Measurements from ENCODE around the gene AJM1.
"Not testable (repeated sequence)": the region's sequence is repeated elsewhere in the genome, so short reads cannot be mapped to it uniquely, and the experiment has no call there.

AJM1 gene

GRCh38 chr9:136831720-136832104 is 10.6 kb upstream of the AJM1 start:
- no peak for DNase-seq

DNA sequence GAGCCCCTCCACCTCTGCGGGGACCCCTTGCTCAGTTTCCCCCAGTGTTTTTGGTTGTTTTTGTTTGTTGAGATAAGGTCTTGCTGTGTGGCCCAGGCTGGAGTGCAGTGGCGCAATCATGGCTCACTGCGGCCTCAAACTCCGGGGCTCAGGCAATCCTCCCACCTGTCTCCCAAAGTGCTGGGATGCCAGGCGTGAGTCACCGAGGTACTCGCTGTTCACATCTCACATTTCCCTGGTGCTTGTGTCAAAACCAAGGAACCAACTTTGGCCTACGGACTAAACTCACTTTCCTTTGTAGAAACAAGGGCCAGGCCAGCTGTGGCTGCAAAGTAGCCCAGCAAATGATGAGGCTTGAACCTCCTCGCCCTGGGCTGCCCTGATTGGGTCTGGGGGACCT is 9.7 kb upstream of the AJM1 start:
- no peak for DNase-seq

DNA sequence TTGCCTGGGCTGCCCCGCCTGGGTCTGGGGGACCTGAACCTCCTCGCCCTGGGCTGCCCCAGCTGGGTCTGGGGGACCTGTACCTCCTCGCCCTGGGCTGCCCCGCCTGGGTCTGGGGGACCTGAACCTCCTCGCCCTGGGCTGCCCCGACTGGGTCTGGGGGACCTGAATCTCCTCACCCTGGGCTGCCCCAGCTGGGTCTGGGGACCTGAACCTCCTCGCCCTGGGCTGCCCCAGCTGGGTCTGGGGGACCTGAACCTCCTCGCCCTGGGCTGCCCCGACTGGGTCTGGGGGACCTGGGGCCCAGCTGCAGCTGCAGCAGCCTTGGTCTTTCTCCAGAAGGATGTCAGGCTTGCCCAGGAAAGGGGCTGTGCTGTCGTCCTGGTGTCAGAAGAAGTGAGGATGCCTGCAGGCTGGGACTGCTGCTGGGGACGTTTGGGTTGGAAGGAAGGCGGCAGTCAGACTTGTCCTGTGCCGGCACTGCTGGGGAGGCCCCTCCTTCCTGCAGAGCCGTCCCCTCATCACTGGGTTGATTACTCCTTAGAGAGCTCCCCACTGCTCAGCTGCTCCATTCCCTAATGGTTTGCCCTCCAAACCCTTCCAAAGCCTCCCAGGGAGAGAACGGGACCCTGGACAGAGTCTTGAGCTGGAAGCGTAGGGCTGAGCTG is 8.8 kb upstream of the AJM1 start:
- DNase-seq, result not testable (repeated sequence)

DNA sequence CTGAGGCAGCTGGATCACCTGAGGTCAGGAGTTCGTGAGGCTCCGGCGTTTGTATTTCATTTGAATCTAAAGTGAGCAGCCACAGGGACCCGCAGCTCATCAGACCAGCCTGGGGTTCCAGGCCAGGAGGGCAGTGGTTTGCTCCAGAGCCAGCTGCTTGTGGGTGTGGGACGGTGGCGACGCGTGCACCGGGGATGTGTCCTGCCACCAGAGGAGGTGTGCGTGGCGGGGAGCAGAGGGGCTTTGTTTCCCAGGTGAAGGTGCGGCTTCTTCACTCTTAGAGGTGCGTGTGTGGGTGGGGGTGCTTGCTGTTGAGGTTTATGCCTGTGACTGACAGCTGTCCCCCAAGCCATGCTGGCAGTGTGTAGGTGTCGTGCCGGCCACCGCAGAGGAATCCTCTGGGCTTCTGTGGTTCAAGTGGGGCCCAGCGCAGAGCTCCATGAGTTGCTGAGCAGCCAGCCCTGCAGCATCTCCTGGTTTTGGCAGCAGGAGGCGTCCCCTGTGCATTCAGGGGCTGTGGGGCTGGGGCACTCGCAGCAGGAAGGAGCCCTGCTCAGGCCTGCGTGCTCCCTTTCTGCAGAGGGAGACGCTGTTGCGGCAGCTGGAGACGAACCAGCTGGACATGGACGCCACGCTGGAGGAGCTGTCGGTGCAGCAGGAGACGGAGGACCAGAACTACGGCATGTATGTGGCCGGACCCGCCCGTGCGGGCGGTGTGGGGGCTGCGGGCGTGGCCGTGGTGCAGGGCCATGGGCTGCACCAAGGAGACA is 6.9 kb upstream of the AJM1 start:
- no peak for DNase-seq

DNA sequence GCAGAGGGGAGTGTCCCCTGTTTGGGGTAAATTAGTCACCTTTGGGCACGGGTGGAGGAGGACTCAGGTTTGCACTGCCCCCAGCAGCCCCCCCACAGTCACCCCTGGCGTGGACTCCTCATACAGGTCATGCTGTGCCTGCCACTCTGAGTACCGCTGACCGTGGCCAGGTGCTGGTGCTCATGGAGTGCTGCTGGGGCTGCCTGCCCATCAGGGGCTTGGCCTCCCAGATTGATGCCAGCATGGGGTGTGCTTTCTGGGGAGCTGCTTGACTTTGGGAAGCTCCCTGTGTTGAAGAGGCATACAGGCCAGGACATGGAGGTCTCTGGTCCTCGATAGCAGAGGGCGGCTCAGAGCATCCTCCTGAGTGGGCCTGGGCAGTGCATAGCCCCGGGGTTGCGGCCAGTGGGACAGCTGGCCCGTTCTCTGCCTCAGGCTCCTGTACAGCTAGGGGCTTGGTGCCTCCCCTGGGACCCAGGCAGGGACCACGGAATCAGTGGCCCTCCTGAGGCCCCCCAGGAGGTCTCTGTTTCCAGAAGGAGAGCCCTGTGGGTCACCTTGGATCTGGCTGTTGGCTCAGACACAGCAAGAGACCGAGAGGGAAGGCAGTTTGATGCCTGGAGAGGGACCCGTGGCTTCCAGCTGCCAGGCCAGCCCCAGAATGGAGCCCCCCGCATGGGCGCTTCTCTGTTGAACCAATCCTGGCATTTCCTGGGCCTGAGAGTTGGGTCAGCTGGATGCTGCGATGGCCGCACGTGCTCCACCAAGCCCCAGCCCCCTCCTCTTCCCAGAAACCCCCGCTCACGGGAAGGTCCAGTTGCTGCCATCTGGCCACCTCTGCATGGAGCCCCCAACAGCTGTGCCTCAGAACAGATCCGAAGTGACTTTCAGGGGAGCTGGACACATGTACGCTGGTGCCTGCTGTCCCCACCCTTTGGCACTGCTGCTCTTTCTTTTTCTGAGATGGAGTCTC is 6.1 kb upstream of the AJM1 start:
- no peak for DNase-seq

- no peak for DNase-seq
These were observed 5.0 kb upstream of the AJM1 start for GRCh38 chr9:136837146-136837855.

DNA sequence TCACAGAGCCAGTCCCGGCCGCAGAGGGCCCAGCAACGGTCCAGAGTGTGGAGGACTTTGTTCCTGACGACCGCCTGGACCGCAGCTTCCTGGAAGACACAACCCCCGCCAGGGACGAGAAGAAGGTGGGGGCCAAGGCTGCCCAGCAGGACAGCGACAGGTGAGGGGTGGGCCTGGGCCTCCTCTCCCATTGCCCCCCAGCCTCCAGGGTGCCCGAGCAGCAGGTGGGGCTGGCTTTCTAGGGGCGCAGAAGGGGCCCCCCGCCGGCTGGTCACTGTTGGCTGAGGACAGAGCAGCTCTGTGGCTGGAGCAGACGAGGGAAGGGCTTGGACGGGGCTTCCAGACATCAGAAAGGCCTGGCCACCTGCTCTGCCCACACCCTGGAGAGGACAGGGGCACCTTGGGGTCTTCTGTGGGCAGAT is 4.4 kb upstream of the AJM1 start:
- not testable (repeated sequence) for DNase-seq

- DNase-seq, result no peak
These were observed 3.7 kb upstream of the AJM1 start for GRCh38 chr9:136838314-136839228.

- DNase-seq, result no peak
These were observed 2.8 kb upstream of the AJM1 start for GRCh38 chr9:136839229-136840139.

GRCh38 chr9:136840140-136840876 is 2.0 kb upstream of the AJM1 start:
- no peak for DNase-seq

GRCh38 chr9:136840877-136841645 is 1.2 kb upstream of the AJM1 start:
- peak; percentile 94 for DNase-seq

GRCh38 chr9:136841646-136842379 is 465 bp upstream of the AJM1 start:
- peak; percentile 21 for DNase-seq

DNA sequence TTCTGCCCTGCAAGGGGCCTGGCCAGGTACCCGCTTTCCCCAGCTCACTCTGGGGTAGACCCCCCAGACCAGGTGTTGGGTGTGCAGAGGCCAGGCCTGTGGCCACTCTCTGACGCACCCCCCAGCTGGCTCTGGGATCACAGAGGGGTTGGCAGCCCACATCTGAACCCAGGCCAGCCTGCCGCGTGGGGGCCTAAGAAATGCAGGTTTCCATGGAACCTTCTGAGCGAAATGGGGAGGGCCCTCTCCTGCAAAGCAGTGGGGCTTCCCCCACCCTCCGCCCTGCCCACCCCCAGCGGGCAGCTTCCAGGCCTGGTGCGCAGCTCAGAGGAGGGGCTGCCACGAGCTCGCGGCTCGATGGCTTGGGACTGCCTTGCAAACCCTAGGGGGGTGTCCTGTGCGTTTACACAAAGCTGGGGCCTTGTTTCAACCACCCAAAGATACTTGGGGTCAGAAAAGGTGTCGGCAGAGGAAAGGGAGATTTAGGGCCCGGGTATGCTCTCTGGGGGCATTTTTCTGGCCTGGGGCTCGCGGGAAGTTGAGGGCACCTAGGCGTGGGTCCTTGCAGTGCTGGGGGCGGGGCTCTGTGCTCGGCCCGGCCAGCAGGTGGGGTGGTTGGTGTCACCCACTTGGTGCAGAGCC is 1.0 kb downstream of the AJM1 start:
- not testable (repeated sequence) for DNase-seq

DNA sequence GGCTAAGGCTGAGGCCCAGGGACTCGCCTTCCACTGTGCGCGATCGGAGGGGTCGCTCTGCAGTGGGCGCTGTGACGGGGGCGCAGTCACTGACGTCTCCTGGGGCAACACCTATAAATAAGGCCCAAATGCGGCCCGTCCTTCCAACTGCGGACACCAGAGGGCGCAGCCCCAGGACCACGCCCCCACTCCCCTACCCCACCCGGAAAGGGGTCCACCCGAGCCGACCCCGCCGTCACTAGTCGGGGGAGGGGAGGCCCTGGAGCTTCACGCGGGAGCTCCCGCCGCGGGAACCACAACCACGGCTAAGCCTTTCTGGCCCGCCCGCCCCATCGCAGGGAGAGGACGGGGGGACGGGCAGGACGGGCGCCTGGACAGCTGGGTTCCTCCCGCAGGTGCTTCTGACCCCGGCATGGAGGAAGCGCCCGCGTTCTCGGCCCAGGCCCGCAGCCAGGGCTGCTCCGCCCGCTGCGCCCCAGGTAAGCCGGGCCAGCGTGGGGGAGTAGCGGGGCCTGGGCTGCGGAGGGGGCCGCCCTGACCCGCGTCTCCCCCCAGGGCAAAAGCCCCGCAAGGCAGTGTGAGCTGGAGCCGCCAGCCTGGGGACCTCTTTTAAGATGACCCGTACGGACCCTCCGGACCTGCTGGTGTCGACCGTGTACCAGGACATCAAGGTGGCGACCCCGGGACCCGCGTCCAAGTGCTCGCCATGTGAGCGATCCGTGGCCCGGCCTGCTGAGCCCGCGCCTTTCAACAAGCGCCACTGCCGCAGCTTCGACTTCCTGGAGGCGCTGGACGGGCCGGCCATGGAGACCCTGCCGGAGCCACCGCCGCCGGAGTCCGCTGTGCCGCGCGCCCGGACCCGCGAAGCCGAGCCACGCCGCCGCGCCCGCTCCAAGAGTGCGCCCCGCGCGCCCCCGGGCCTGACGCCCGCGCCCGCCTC is 1.8 kb downstream of the AJM1 start:
- not testable (repeated sequence) for DNase-seq

DNA sequence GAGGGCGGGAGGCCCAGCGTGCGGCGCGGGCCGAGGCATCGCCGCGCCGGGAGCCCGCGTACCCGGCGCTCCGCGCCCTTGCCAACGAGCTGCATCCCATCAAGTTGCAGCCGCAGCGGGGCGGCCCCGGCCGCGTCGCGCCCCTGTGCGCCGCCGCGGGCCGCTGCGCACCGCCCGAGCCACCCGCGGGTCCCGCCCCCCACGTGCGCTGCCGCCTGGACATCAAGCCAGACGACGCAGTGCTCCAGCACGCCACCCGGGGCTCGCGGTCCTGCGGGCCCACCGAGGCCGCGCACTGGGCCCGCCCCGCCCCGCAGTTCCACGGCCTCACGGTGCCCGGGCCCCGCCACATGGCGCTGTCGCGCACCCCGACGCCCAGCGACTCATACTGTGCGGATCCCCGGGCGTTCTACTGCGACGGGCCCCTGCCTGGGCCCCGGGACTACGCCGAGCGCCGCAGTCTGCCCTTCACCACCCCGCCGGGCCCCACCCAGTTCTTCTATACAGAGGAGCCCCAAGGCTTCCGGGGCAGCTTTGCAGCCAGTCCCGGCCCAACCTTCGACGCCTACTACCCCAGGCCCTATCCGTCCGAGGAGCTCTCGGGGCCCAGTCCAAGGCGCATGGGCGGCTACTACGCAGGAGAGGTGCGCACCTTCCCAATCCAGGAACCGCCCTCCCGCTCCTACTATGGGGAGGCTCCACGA is 2.6 kb downstream of the AJM1 start:
- no peak for DNase-seq

Data from COR-L47 (cell line).